HepG2 (cell line): Measurements from ENCODE around the gene ACAP2. TPM values are rescaled to one million over a fixed set of nuclear protein-coding genes. Genes with fewer than 3 reads are reported as not detected.
A peak's percentile ranks its signal among the peaks of the same experiment; 100 is the strongest.

Experiments
- BRD4 ChIP-seq: sonication (generic); formaldehyde crosslinking; IDR thresholded peaks from 2 replicates; pipeline ENCODE4 v1.4.0; 2020; ENCODE audit warnings: missing genetic modification reagents
- CEBPB ChIP-seq: IDR thresholded peaks from 2 replicates; pipeline ENCODE4 v1.6.1; 2011; ENCODE audit warnings: low read depth, low read length, improper control_type of control experiment, borderline replicate concordance
- CHD4 ChIP-seq: fragments of 200-600 bp; sonication (generic); IDR thresholded peaks from 2 replicates; pipeline ENCODE4 v1.7.0; 2017; ENCODE audit warnings: mild to moderate bottlenecking, low read length, borderline replicate concordance
- DBP ChIP-seq: sonication (generic); formaldehyde crosslinking; IDR thresholded peaks from 2 replicates; pipeline ENCODE4 v1.4.0; 2020; ENCODE audit warnings: missing genetic modification reagents; ENCODE audit errors: not compliant biosample characterization
- EHMT2 ChIP-seq: fragments of 200-600 bp; sonication (generic); IDR thresholded peaks from 2 replicates; pipeline ENCODE4 v1.7.0; 2017; ENCODE audit warnings: antibody characterized with exemption, low read depth, low read length, borderline replicate concordance
- EZH2 ChIP-seq: conservative IDR thresholded peaks from 2 replicates; pipeline ENCODE4 v1.6.1; 2012; ENCODE audit warnings: mild to moderate bottlenecking, low read depth, low read length, moderate library complexity
- GATAD1 ChIP-seq: IDR thresholded peaks from 2 replicates; pipeline ENCODE4 v1.6.1; 2016; ENCODE audit warnings: missing genetic modification reagents, missing compliant biosample characterization
- GFI1 ChIP-seq: sonication (generic); formaldehyde crosslinking; IDR thresholded peaks from 2 replicates; pipeline ENCODE4 v1.5.0; 2020; ENCODE audit warnings: missing genetic modification reagents, mild to moderate bottlenecking, borderline replicate concordance
- HOXA3 ChIP-seq: sonication (generic); formaldehyde crosslinking; IDR thresholded peaks from 2 replicates; pipeline ENCODE4 v1.5.0; 2020; ENCODE audit warnings: missing genetic modification reagents
- HOXA7 ChIP-seq: sonication (generic); formaldehyde crosslinking; IDR thresholded peaks from 2 replicates; pipeline ENCODE4 v1.8.1; 2022; ENCODE audit warnings: mild to moderate bottlenecking, missing genetic modification reagents, moderate library complexity
- NFYC ChIP-seq: IDR thresholded peaks from 2 replicates; pipeline ENCODE4 v1.6.1; 2016; ENCODE audit warnings: missing genetic modification reagents, missing compliant biosample characterization
- NR2F6 ChIP-seq, 2 experiments: IDR thresholded peaks; 2 replicates each; pipeline ENCODE4 v1.6.1; 2016; ENCODE audit warnings: antibody characterized with exemption in 1 of 2, mild to moderate bottlenecking in 1 of 2
- SMAD1 ChIP-seq: sonication (generic); formaldehyde crosslinking; IDR thresholded peaks from 2 replicates; pipeline ENCODE4 v1.4.0; 2020; ENCODE audit warnings: missing genetic modification reagents, low read depth, mild to moderate bottlenecking, borderline replicate concordance
- STAG1 ChIP-seq: sonication (generic); formaldehyde crosslinking; IDR thresholded peaks from 2 replicates; pipeline ENCODE4 v1.4.0; 2020; ENCODE audit warnings: missing genetic modification reagents
- ZMYM4 ChIP-seq: sonication (generic); formaldehyde crosslinking; IDR thresholded peaks from 2 replicates; pipeline ENCODE4 v1.8.1; 2023; ENCODE audit warnings: mild to moderate bottlenecking, missing genetic modification reagents
- ZNF280B ChIP-seq: sonication (generic); formaldehyde crosslinking; IDR thresholded peaks from 2 replicates; pipeline ENCODE4 v1.5.0; 2020; ENCODE audit warnings: missing genetic modification reagents, mild to moderate bottlenecking, borderline replicate concordance
- ZNF292 ChIP-seq: sonication (generic); formaldehyde crosslinking; IDR thresholded peaks from 2 replicates; pipeline ENCODE4 v1.8.1; 2022; ENCODE audit warnings: mild to moderate bottlenecking, low read depth, missing genetic modification reagents, borderline replicate concordance
- ZNF335 ChIP-seq: sonication (generic); formaldehyde crosslinking; IDR thresholded peaks from 2 replicates; pipeline ENCODE4 v1.4.0; 2020; ENCODE audit warnings: missing genetic modification reagents
- ZNF44 ChIP-seq: sonication (generic); formaldehyde crosslinking; IDR thresholded peaks from 2 replicates; pipeline ENCODE4 v1.5.1; 2020; ENCODE audit warnings: mild to moderate bottlenecking, missing genetic modification reagents
- ZNF574 ChIP-seq: sonication (generic); formaldehyde crosslinking; IDR thresholded peaks from 2 replicates; pipeline ENCODE4 v1.4.0; 2020; ENCODE audit warnings: missing genetic modification reagents
- ZNF607 ChIP-seq: sonication (generic); formaldehyde crosslinking; IDR thresholded peaks from 2 replicates; pipeline ENCODE4 v1.5.1; 2020; ENCODE audit warnings: missing genetic modification reagents, mild to moderate bottlenecking, borderline replicate concordance
- ZNF614 ChIP-seq: IDR thresholded peaks from 2 replicates; pipeline ENCODE4 v1.6.1; 2018; ENCODE audit warnings: missing biosample characterization, missing genetic modification reagents, inconsistent platforms, borderline replicate concordance
- ZNF616 ChIP-seq: sonication (generic); formaldehyde crosslinking; IDR thresholded peaks from 2 replicates; pipeline ENCODE4 v1.5.0; 2020; ENCODE audit warnings: low read depth, mild to moderate bottlenecking, missing genetic modification reagents
- ZNF713 ChIP-seq: sonication (generic); formaldehyde crosslinking; IDR thresholded peaks from 2 replicates; pipeline ENCODE4 v1.4.0; 2020; ENCODE audit warnings: mild to moderate bottlenecking, missing genetic modification reagents
- ZNF782 ChIP-seq: sonication (generic); formaldehyde crosslinking; IDR thresholded peaks from 2 replicates; pipeline ENCODE4 v1.4.0; 2020; ENCODE audit warnings: missing genetic modification reagents, mild to moderate bottlenecking, borderline replicate concordance
- polyA plus RNA-seq, 8 experiments: library from polyadenylated mRNA; depleted of rRNA in 3 of 8; stranded (reverse) in 7 of 8; unstranded in 1 of 8; fragments of >200 nt; fragmentation: Illumina TruSeq in 4 of 8; extraction: Trizol in 4 of 8; gene quantifications; 2 replicates each; pipeline versions ENCODE4 v1.2.1 to v1.2.3, GENCODE V29; 2011 to 2016; ENCODE audit warnings: low read depth in 4 of 8, missing spikeins in 1 of 8, mixed read lengths in 1 of 8; ENCODE audit not compliant: insufficient read depth in 1 of 8
- total RNA-seq, 5 experiments: library from RNA; depleted of rRNA; stranded (reverse); fragments of >200 nt; fragmentation: Illumina TruSeq; extraction: Trizol; gene quantifications; 2 replicates each; pipeline ENCODE4 v1.2.3, GENCODE V29; 2016; ENCODE audit warnings: low read depth in 1 of 5

Gene ACAP2
- total and polyA plus RNA-seq, 2 of the 13 experiments (the other 11 are each of a cell fraction or from before 2014, with no cell fraction given): 7.3 to 23.9 TPM

- no peak for TF ChIP-seq DBP
- TF ChIP-seq BRD4 (CRISPR knock-in tag): no peak
- TF ChIP-seq ZNF292 (CRISPR knock-in tag): no peak
- no peak for TF ChIP-seq EZH2
- no peak for TF ChIP-seq HOXA7
- TF ChIP-seq ZNF44 (CRISPR knock-in tag): no peak
- peak; percentile 45; the same call in 1 of the 2 replicates for TF ChIP-seq SMAD1 (CRISPR knock-in tag)
- TF ChIP-seq ZNF280B (CRISPR knock-in tag): peak; percentile 44; the same call in 1 of the 2 replicates
- TF ChIP-seq ZNF713 (CRISPR knock-in tag): 0 out of 2 replicates have a peak, but pooled peaks have one; percentile 6
- TF ChIP-seq STAG1: peak; percentile 95
- no peak for TF ChIP-seq NFYC (CRISPR knock-in tag)
- no peak for TF ChIP-seq NR2F6 (IDR thresholded peaks at IDR 0.05)
- peak; percentile 14; the same call in 1 of the 2 replicates for TF ChIP-seq NR2F6 (CRISPR knock-in tag; IDR thresholded peaks at IDR 0.05)
- peak; percentile 52; the same call in 1 of the 2 replicates for TF ChIP-seq ZMYM4
- TF ChIP-seq ZNF616: no peak; the same call in 1 of the 2 replicates
- TF ChIP-seq ZNF607 (CRISPR knock-in tag): no peak
- no peak for TF ChIP-seq EHMT2
- TF ChIP-seq ZNF614 (CRISPR knock-in tag): peak; percentile 79; the same call in 1 of the 2 replicates
- TF ChIP-seq GATAD1: peak; percentile 79
- TF ChIP-seq CHD4: 0 out of 2 replicates have a peak, but pooled peaks have one; percentile 35
- peak; percentile 48 for TF ChIP-seq HOXA3 (CRISPR knock-in tag)
- TF ChIP-seq ZNF574 (CRISPR knock-in tag): 0 out of 2 replicates have a peak, but pooled peaks have one; percentile 13
- TF ChIP-seq ZNF782 (CRISPR knock-in tag): peak; percentile 64; the same call in 1 of the 2 replicates
- TF ChIP-seq CEBPB: no peak
- 0 out of 2 replicates have a peak, but pooled peaks have one; percentile 50 for TF ChIP-seq GFI1 (CRISPR knock-in tag)
- TF ChIP-seq ZNF335 (CRISPR knock-in tag): peak; percentile 72; the same call in 1 of the 2 replicates
These were observed 171.2 kb downstream of the ACAP2 start (continued) for GRCh38 chr3:195271410-195272243.
